ENCODE measurements around the gene LTBP1. TPM values are rescaled to one million over a fixed set of nuclear protein-coding genes. Genes with fewer than 3 reads are reported as not detected.

The LTBP1 gene
- total and polyA plus RNA-seq, 10 of the 15 experiments (the other 5 are each of a cell fraction or from before 2014, with no cell fraction given): 0.01 to 0.28 (median 0.12) TPM; not detected in 2

- no peak for TF ChIP-seq ZBTB40 (IDR thresholded peaks at IDR 0.05; ENCODE audit: borderline replicate concordance)
- no peak for TF ChIP-seq ESRRA (IDR thresholded peaks at IDR 0.05; ENCODE audit: low read length)
- no peak for TF ChIP-seq ELK1 (IDR thresholded peaks at IDR 0.05; ENCODE audit: low read depth, low read length)
- no peak for TF ChIP-seq JUNB (IDR thresholded peaks at IDR 0.05)
Observed at GRCh38 chr2:33093283-33093993, 146.7 kb downstream of the LTBP1 start (continued).

GRCh38 chr2:33094303-33094702 lies 147.6 kb downstream of the LTBP1 start:
- POLR2A ChIA-PET: no interaction called here
- TF ChIP-seq MYC (IDR thresholded peaks at IDR 0.05; ENCODE audit: insufficient read depth, insufficient read length, insufficient replicate concordance, low read length, severe bottlenecking) (no peak), E2F4 (IDR thresholded peaks at IDR 0.05; ENCODE audit: low read depth, low read length) (no peak), HSF1 (IDR thresholded peaks at IDR 0.05; ENCODE audit: low read depth, low read length) (no peak), TCF7 (IDR thresholded peaks at IDR 0.05; ENCODE audit: borderline replicate concordance) (no peak), ETV6 (conservative IDR thresholded peaks at IDR 0.05 in 1 of 2, IDR thresholded peaks at IDR 0.05 in 1 of 2; ENCODE audit: borderline replicate concordance in 1 of 2, low read depth in 1 of 2) (no peak), HDAC2 (IDR thresholded peaks at IDR 0.05) (no peak), EGR1 (IDR thresholded peaks at IDR 0.05; ENCODE audit: borderline replicate concordance in 1 of 2, low read depth in 2 of 2, low read length in 2 of 2) (no peak), HCFC1 (IDR thresholded peaks at IDR 0.05; ENCODE audit: low read length) (no peak), ATF7 (IDR thresholded peaks at IDR 0.05; ENCODE audit: low read depth) (no peak), NRF1 (conservative IDR thresholded peaks at IDR 0.05; ENCODE audit: low read depth, low read length) (no peak)

More at GRCh38 chr2:33094303-33094702, 147.6 kb downstream of the LTBP1 start:
- DNase-seq (ENCODE audit: low read depth, low spot score) (no peak), FAIRE-seq (no peak), ATAC-seq (no peak)
- BruUV-seq (replicated peaks): no TSS peak
- intact Hi-C loops (cut with micrococcal nuclease; ENCODE audit: unreplicated experiment) (no loop called here), in situ Hi-C loops (cut with MboI) (no loop called here)
- Histone ChIP-seq H4K20me1 (ENCODE audit: control insufficient read depth, insufficient read depth) (no peaks in the 10 kb centered on the region), H3K27me3 (replicated peaks in 1 of 2; ENCODE audit: control insufficient read depth in 2 of 2, insufficient read depth in 2 of 2, low read length in 1 of 2) (no peaks in the 10 kb centered on the region), H3K4me1 (ENCODE audit: control insufficient read depth, insufficient read depth, low read length) (no peaks in the 10 kb centered on the region), H3K27ac (ENCODE audit: control insufficient read depth, insufficient read depth) (no peak overlapping the region), H3K4me2 (ENCODE audit: control insufficient read depth, insufficient read depth) (no peak overlapping the region), H3K9me3 (replicated peaks; ENCODE audit: control insufficient read depth, insufficient read depth, low read length) (no peaks in the 10 kb centered on the region), H3K79me2 (ENCODE audit: control insufficient read depth, insufficient read depth, low read length) (no peaks in the 10 kb centered on the region), H3K9ac (ENCODE audit: control insufficient read depth, insufficient read depth, low read length) (no peak overlapping the region), H3K36me3 (ENCODE audit: control insufficient read depth in 2 of 2, insufficient read depth in 2 of 2, low read length in 1 of 2) (no peaks in the 10 kb centered on the region), H2AFZ (ENCODE audit: control insufficient read depth, low read depth, low read length) (no peak overlapping the region), H3K4me3 (no peak overlapping the region)
- ChIA-PET CTCF (interaction anchor here (0.6 kb wide), 1 partner anchor 344 kb away, joined by 4 read pairs; no protein-coding TSS in a partner anchor), SMC1A (ENCODE audit: uncharacterized antibody, unreplicated experiment) (interaction anchor here (1.3 kb wide), 1 partner anchor 19 kb away, joined by 3 read pairs; no protein-coding TSS in a partner anchor), RAD21 (ENCODE audit: unreplicated experiment) (no interaction called here)
- 0% methylated on average over 1 of the region's 1 CpG for WGBS (ENCODE audit: insufficient coverage, insufficient replicate concordance, low lambda C conversion rate, missing lambda C conversion rate)

Data from GM12878 (cell line).